Ovary (tissue), 9 donors: ENCODE measurements around the gene CDC42BPA. TPM values are rescaled to one million over a fixed set of nuclear protein-coding genes. Genes with fewer than 3 reads are reported as not detected.

Experiments used
- DNase-seq, 5 donors: peaks; one replicate each; pipeline ENCODE4 v3.0.0-alpha.2; 2019 to 2020
- H3K27ac ChIP-seq, 2 donors: fragments of 200-600 bp; one replicate each; pipeline versions ENCODE4 v1.5.1 to v1.8.0; 2019 to 2022
- H3K27me3 ChIP-seq: fragments of 200-600 bp; one replicate; pipeline ENCODE4 v1.8.0; 2022
- H3K36me3 ChIP-seq: fragments of 200-600 bp; sonication (generic); one replicate; pipeline ENCODE4 v1.5.1; 2019
- H3K4me1 ChIP-seq: one replicate; pipeline ENCODE4 v1.8.1; 2013; ENCODE audit warnings: mild to moderate bottlenecking, moderate library complexity; ENCODE audit not compliant: insufficient read depth
- H3K4me3 ChIP-seq: fragments of 200-600 bp; sonication (generic); one replicate; pipeline ENCODE4 v1.5.1; 2017
- H3K9me3 ChIP-seq, 2 donors: fragments of 200-600 bp in 1 of 2; sonication (generic) in 1 of 2; one replicate each; pipeline versions ENCODE4 v1.5.1 to v1.8.1; 2013 to 2019; ENCODE audit warnings: mild to moderate bottlenecking in 1 of 2, moderate library complexity in 1 of 2
- CTCF ChIP-seq, 3 donors: fragments of 450-650 bp in 2 of 3; fragments of 200-600 bp in 1 of 3; IDR thresholded peaks; one replicate each; pipeline versions ENCODE4 v1.5.1 to v1.8.0; 2016 to 2022; ENCODE audit warnings: antibody characterized with exemption in 3 of 3, mild to moderate bottlenecking in 1 of 3
- EP300 ChIP-seq: sonication (generic); formaldehyde crosslinking; IDR thresholded peaks from one replicate; pipeline ENCODE4 v1.6.1; 2017; ENCODE audit warnings: antibody characterized with exemption
- POLR2A ChIP-seq: fragments of 450-650 bp; IDR thresholded peaks from one replicate; pipeline ENCODE4 v1.6.1; 2017; ENCODE audit warnings: antibody characterized with exemption, mild to moderate bottlenecking, moderate library complexity
- WGBS, 3 donors: extraction: QIAGEN DNeasy Blood & Tissue Kit in 1 of 3; methylation state at CpG; one replicate each; pipeline versions ENCODE4 v1.1.5 to v1.1.7; 2013 to 2017; 5-methylcytosine and 5-hydroxymethylcytosine counted together
- intact Hi-C, 4 donors: fragments of 100-400 bp; cut with DNase I; formaldehyde crosslinking; loops; one replicate each; pipeline versions ENCODE4 v1.11.0 to v1.15.1; 2022 to 2023
- polyA plus RNA-seq, 2 donors: library from polyadenylated mRNA; stranded (reverse); fragments of 200-250 nt in 1 of 2; fragments of 350-450 nt in 1 of 2; fragmentation: Illumina TruSeq in 1 of 2; extraction: RNeasy Lipid Tissue Mini Kit (QIAGEN cat#74804) in 1 of 2; gene quantifications; one replicate each; pipeline ENCODE4 v1.2.3, GENCODE V29; 2013 to 2014
- total RNA-seq, 7 donors: library from RNA; depleted of rRNA in 2 of 7; stranded (reverse); fragments of >200 nt in 2 of 7; fragmentation: NEBNext Ultra II Directional in 3 of 7; extraction: Animal tissue kit (Norgen Biotek cat#: 25700) in 3 of 7; gene quantifications; one replicate each; pipeline versions ENCODE4 v1.1.0 to v1.2.4, GENCODE V29; 2016 to 2023
- donor health status: DM: no; HTN: no; CAD: no; lungs with moderate emphysema.
- donor health status: DM: no; HTN: no; CAD: no.
- donor health status: Bipolar disorder and iron deficiency.
- donor health status: DM: yes; HTN: yes; CAD: no.
- donor health status: DM: no; HTN: no; CAD: no.
- donor health status: DM: yes; HTN: yes; CAD: no.

Gene CDC42BPA
- total and polyA plus RNA-seq, 9 donors = 11.1 to 56.2 (median 40.2) TPM

- Histone ChIP-seq H3K4me1 (peaks cover 23% of the 10 kb centered on the region), H3K4me3 (no peak overlapping the region), H3K36me3 (no peaks in the 10 kb centered on the region), H3K9me3 (no peaks in the 10 kb centered on the region), H3K27me3 (no peaks in the 10 kb centered on the region), H3K27ac (no peak overlapping the region)
- no peak for DNase-seq
- TF ChIP-seq EP300 (no peak), POLR2A (no peak), CTCF (IDR thresholded peaks at IDR 0.05) (no peak)
- 92 to 100% (median 98%) methylated on average over 1 of the region's 1 CpG for WGBS, 3 donors
- intact Hi-C loops = no loop called here
Observed at GRCh38 chr1:226971765-226972164, 346.5 kb downstream of the CDC42BPA start.

- Histone ChIP-seq H3K4me1 (no peaks in the 10 kb centered on the region), H3K9me3 (no peaks in the 10 kb centered on the region), H3K36me3 (no peaks in the 10 kb centered on the region), H3K27me3 (no peaks in the 10 kb centered on the region), H3K27ac (no peak overlapping the region), H3K4me3 (no peak overlapping the region)
- peak in 1 of 5 donors; percentile 31 for DNase-seq
- intact Hi-C loops = no loop called here
- 74 to 92% (median 88%) methylated on average over 3 of the region's 3 CpGs for WGBS, 3 donors
- TF ChIP-seq EP300 = no peak
Observed at GRCh38 chr1:226967665-226968064, 350.6 kb downstream of the CDC42BPA start.

GRCh38 chr1:226966683-226967082 lies 351.6 kb downstream of the CDC42BPA start:
- no peaks in the 10 kb centered on the region for H3K4me1 ChIP-seq
- no peak for TF ChIP-seq POLR2A
- H3K27me3 ChIP-seq = no peaks in the 10 kb centered on the region
- H3K27ac ChIP-seq = no peak overlapping the region
- no peak overlapping the region for H3K4me3 ChIP-seq
- H3K9me3 ChIP-seq = no peaks in the 10 kb centered on the region
- no peak for DNase-seq
- intact Hi-C loops = no loop called here
- no peaks in the 10 kb centered on the region for H3K36me3 ChIP-seq
- WGBS, 3 donors = 97 to 99% (median 97%) methylated on average over 4 of the region's 4 CpGs

GRCh38 chr1:226965581-226966440 lies 352.5 kb downstream of the CDC42BPA start:
- TF ChIP-seq POLR2A = no peak
- TF ChIP-seq CTCF (IDR thresholded peaks at IDR 0.05) = no peak
- no peak for TF ChIP-seq EP300
- H3K4me3 ChIP-seq = no peak overlapping the region
- no peak for DNase-seq
- no peaks in the 10 kb centered on the region for H3K9me3 ChIP-seq
- no peaks in the 10 kb centered on the region for H3K36me3 ChIP-seq
- H3K27me3 ChIP-seq = no peaks in the 10 kb centered on the region
- peaks cover 2% of the 10 kb centered on the region for H3K4me1 ChIP-seq
- intact Hi-C loops = no loop called here
- H3K27ac ChIP-seq = no peak overlapping the region
- 94 to 95% (median 94%) methylated on average over 17 to 23 of the region's 23 CpGs for WGBS, 3 donors

GRCh38 chr1:226964611-226965486 lies 353.4 kb downstream of the CDC42BPA start:
- H3K36me3 ChIP-seq = no peaks in the 10 kb centered on the region
- intact Hi-C loops = loop anchor here in 1 of 4 donors (5.0 kb wide), 1 partner anchor 597 kb away; the partner anchor contains the start of gene ZNF678
- H3K4me1 ChIP-seq = peaks cover 2% of the 10 kb centered on the region
- TF ChIP-seq EP300 (no peak), CTCF (IDR thresholded peaks at IDR 0.05) (no peak), POLR2A (no peak)
- DNase-seq = no peak
- H3K27ac ChIP-seq = no peak overlapping the region
- no peak overlapping the region for H3K4me3 ChIP-seq
- H3K27me3 ChIP-seq = no peaks in the 10 kb centered on the region
- no peaks in the 10 kb centered on the region for H3K9me3 ChIP-seq
- 89 to 94% (median 92%) methylated on average over 26 to 29 of the region's 29 CpGs for WGBS, 3 donors
